ENCODE data around the gene TSPAN9.

Gene TSPAN9

GRCh38 chr12:3191450-3191849 is 114.3 kb downstream of the TSPAN9 start:
- no peak for TF ChIP-seq POLR2AphosphoS5 (IDR thresholded peaks at IDR 0.05; ENCODE audit: low read depth, low read length)
- TF ChIP-seq FOXP2 (optimal IDR thresholded peaks at IDR 0.05; ENCODE audit: borderline replicate concordance, extremely low read depth, extremely low read length, insufficient read depth) = no peak
- no peak for TF ChIP-seq TAF1 (IDR thresholded peaks at IDR 0.05; ENCODE audit: borderline replicate concordance, insufficient read depth, low read length)

DNA sequence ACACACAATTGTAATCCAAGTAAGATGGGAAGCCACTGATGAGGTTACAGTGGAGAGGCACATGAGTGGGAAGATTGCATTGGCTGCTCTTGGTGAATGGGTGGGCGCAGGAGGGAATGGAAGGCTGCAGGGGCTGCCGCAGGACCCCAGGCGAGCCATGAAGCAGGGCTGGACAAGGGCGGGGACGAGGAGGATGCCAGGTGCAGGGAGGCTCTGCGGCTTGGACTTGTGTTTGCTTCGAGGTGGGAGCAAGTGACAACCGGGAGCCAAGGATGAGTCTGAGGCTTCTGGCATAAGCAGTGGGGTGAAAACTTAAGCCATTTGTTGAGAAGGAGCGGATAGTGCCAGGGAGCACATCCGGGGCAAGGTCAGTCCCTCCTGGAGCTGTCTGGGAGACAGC is 115.0 kb downstream of the TSPAN9 start:
- TF ChIP-seq POLR2AphosphoS5 (IDR thresholded peaks at IDR 0.05; ENCODE audit: low read depth, low read length) = no peak
- TF ChIP-seq SIN3A (IDR thresholded peaks at IDR 0.05; ENCODE audit: borderline replicate concordance, insufficient read depth, low read length) = no peak
- no peak for TF ChIP-seq TAF1 (IDR thresholded peaks at IDR 0.05; ENCODE audit: borderline replicate concordance, insufficient read depth, low read length)
- TF ChIP-seq, protein P1, sequence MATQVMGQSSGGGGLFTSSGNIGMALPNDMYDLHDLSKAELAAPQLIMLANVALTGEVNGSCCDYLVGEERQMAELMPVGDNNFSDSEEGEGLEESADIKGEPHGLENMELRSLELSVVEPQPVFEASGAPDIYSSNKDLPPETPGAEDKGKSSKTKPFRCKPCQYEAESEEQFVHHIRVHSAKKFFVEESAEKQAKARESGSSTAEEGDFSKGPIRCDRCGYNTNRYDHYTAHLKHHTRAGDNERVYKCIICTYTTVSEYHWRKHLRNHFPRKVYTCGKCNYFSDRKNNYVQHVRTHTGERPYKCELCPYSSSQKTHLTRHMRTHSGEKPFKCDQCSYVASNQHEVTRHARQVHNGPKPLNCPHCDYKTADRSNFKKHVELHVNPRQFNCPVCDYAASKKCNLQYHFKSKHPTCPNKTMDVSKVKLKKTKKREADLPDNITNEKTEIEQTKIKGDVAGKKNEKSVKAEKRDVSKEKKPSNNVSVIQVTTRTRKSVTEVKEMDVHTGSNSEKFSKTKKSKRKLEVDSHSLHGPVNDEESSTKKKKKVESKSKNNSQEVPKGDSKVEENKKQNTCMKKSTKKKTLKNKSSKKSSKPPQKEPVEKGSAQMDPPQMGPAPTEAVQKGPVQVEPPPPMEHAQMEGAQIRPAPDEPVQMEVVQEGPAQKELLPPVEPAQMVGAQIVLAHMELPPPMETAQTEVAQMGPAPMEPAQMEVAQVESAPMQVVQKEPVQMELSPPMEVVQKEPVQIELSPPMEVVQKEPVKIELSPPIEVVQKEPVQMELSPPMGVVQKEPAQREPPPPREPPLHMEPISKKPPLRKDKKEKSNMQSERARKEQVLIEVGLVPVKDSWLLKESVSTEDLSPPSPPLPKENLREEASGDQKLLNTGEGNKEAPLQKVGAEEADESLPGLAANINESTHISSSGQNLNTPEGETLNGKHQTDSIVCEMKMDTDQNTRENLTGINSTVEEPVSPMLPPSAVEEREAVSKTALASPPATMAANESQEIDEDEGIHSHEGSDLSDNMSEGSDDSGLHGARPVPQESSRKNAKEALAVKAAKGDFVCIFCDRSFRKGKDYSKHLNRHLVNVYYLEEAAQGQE (IDR thresholded peaks at IDR 0.05; ENCODE audit: insufficient read depth in 1 of 2, low read depth in 2 of 2, low read length in 2 of 2) = no peak

DNA sequence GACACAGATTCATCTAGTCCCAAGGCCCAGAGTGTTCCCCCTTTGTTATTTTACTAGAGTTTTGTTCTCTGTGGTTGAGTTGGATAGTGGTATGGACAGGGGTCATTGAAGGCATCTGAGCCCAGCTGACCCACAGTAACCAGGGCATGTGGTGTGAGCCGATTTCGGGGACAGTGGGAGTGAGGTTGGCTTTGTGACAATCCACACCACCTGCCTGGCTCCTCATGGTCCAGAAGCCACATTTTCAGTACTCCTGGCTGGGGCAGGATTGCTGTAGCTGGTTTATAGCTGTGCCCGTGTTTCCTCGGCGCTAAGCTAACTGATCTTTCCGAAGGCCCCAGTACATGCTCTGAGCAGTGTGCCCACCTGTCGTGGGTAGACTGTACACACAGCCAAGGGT is 116.0 kb downstream of the TSPAN9 start:
- TF ChIP-seq FOXP2 (optimal IDR thresholded peaks at IDR 0.05; ENCODE audit: borderline replicate concordance, extremely low read depth, extremely low read length, insufficient read depth) (no peak), SIN3A (IDR thresholded peaks at IDR 0.05; ENCODE audit: borderline replicate concordance, insufficient read depth, low read length) (no peak), TAF1 (IDR thresholded peaks at IDR 0.05; ENCODE audit: borderline replicate concordance, insufficient read depth, low read length) (no peak), POLR2AphosphoS5 (IDR thresholded peaks at IDR 0.05; ENCODE audit: low read depth, low read length) (no peak)
- TF ChIP-seq, protein P1 (IDR thresholded peaks at IDR 0.05; ENCODE audit: insufficient read depth in 1 of 2, low read depth in 2 of 2, low read length in 2 of 2) = no peak

DNA sequence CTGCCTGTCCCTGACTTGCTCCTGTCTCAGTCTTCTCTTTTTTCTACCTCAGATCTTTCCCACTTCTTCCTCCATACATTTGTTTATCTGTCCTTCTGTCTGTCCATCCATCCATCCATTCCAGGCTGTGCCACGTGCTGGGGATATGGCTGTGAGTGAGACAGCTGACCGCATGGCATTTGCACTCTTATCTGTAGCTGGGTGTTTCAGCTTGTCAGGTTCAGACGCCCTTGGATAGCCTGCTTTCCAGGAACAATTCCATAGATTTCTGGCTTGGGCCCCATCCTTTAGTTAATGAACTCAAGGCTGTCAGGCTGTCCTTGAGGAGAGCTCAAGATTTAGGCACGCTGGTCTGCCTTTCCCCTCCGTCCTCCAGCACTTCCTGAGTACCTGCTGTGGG is 116.6 kb downstream of the TSPAN9 start:
- TF ChIP-seq TAF1 (IDR thresholded peaks at IDR 0.05; ENCODE audit: borderline replicate concordance, insufficient read depth, low read length) = no peak
- no peak for TF ChIP-seq POLR2AphosphoS5 (IDR thresholded peaks at IDR 0.05; ENCODE audit: low read depth, low read length)
- TF ChIP-seq, protein P1 (IDR thresholded peaks at IDR 0.05; ENCODE audit: insufficient read depth in 1 of 2, low read depth in 2 of 2, low read length in 2 of 2) = no peak
- TF ChIP-seq FOXP2 (optimal IDR thresholded peaks at IDR 0.05; ENCODE audit: borderline replicate concordance, extremely low read depth, extremely low read length, insufficient read depth) = no peak
- no peak for TF ChIP-seq SIN3A (IDR thresholded peaks at IDR 0.05; ENCODE audit: borderline replicate concordance, insufficient read depth, low read length)

DNA sequence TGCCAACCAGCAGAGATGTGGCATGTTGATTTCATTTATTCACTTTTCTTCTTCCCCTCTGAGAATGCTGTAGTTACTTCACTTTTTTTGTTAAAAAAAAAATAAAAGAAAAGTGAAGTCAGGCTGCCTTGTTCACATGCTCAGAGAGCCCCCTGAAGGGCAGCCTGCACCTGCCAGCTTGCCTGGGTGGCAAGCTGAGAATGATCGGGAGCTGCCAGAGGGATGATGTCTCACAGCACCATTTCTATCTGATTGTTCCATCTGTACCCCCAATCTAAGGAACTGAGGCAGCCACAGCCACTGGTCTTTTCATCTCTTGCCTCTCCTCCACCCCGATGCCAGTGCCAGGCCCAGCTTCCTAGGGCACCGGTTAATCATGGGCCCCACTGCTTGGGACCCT is 118.2 kb downstream of the TSPAN9 start:
- TF ChIP-seq POLR2AphosphoS5 (IDR thresholded peaks at IDR 0.05; ENCODE audit: low read depth, low read length) = no peak
- TF ChIP-seq FOXP2 (optimal IDR thresholded peaks at IDR 0.05; ENCODE audit: borderline replicate concordance, extremely low read depth, extremely low read length, insufficient read depth) = no peak
- TF ChIP-seq, protein P1 (IDR thresholded peaks at IDR 0.05; ENCODE audit: insufficient read depth in 1 of 2, low read depth in 2 of 2, low read length in 2 of 2) = no peak
- no peak for TF ChIP-seq SIN3A (IDR thresholded peaks at IDR 0.05; ENCODE audit: borderline replicate concordance, insufficient read depth, low read length)
- no peak for TF ChIP-seq TAF1 (IDR thresholded peaks at IDR 0.05; ENCODE audit: borderline replicate concordance, insufficient read depth, low read length)
